Measurements from ENCODE around the gene AARS1.
"Not testable (repeated sequence)": the region's sequence is repeated elsewhere in the genome, so short reads cannot be mapped to it uniquely, and the experiment has no call there.

The AARS1 gene

DNA sequence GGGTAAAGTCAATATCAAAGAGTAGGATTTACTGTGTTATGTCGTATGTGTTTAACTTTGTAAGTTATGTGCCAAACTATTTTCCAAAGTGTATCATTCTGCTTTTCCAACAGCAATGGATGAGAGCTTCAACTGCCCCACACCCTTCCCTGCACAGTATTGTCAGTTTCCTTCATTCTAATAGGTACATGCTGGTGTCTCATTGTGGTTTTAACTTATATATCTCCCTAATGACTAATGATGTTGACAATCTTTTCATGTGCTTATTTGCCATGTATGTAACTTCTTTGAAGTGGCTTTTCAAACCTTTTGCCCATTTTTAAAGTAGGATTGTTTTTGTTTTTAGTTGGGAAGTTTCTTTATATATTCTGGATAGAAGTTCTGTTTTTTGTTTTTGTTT lies 13.4 kb upstream of the AARS1 start:
- Histone ChIP-seq H3K27ac (ENCODE audit: low read depth, low read length) (no peak overlapping the region), H3K9me3 (ENCODE audit: control insufficient read depth, insufficient read depth, low read depth, low read length) (peaks cover 3% of the 10 kb centered on the region; the same call in 1 of the 2 replicates), H3K36me3 (ENCODE audit: control insufficient read depth, insufficient read depth, low read length) (peaks cover 6% of the 10 kb centered on the region; the same call in 1 of the 2 replicates), H3K27me3 (ENCODE audit: control insufficient read depth, insufficient read depth, low read length) (no peaks in the 10 kb centered on the region), H3K4me1 (ENCODE audit: control insufficient read depth, insufficient read depth, low read length) (no peaks in the 10 kb centered on the region), H3K9ac (ENCODE audit: low read length) (no peak overlapping the region), H3K4me3 (ENCODE audit: low read depth, low read length) (no peak overlapping the region)

DNA sequence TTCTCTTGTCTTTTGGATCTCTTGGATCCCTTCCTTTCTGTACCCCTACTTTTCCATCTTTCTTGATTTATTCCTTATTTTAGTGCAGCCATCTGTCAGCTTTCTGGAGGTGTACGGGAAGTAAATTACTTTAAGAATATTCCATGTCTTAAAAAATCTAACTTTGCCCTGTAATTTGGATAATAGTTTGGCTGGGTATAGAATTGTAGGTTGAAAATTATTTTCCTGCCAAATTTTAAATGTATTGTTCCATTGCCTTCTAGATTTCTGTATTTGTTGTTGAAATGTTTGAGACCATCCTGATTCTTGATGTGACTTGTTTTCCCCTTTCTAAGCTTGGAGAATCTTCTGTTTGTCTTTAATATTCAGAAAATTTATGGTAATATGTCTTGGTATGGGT lies 11.8 kb upstream of the AARS1 start:
- no peak overlapping the region for H3K27ac ChIP-seq (ENCODE audit: low read depth, low read length)
- no peaks in the 10 kb centered on the region for H3K27me3 ChIP-seq (ENCODE audit: control insufficient read depth, insufficient read depth, low read length)
- peaks cover 3% of the 10 kb centered on the region; the same call in 1 of the 2 replicates for H3K9me3 ChIP-seq (ENCODE audit: control insufficient read depth, insufficient read depth, low read depth, low read length)
- no peaks in the 10 kb centered on the region for H3K4me1 ChIP-seq (ENCODE audit: control insufficient read depth, insufficient read depth, low read length)
- H3K36me3 ChIP-seq (ENCODE audit: control insufficient read depth, insufficient read depth, low read length) = peaks cover 6% of the 10 kb centered on the region; the same call in 1 of the 2 replicates
- H3K4me3 ChIP-seq (ENCODE audit: low read depth, low read length) = no peak overlapping the region
- H3K9ac ChIP-seq (ENCODE audit: low read length) = no peak overlapping the region

DNA sequence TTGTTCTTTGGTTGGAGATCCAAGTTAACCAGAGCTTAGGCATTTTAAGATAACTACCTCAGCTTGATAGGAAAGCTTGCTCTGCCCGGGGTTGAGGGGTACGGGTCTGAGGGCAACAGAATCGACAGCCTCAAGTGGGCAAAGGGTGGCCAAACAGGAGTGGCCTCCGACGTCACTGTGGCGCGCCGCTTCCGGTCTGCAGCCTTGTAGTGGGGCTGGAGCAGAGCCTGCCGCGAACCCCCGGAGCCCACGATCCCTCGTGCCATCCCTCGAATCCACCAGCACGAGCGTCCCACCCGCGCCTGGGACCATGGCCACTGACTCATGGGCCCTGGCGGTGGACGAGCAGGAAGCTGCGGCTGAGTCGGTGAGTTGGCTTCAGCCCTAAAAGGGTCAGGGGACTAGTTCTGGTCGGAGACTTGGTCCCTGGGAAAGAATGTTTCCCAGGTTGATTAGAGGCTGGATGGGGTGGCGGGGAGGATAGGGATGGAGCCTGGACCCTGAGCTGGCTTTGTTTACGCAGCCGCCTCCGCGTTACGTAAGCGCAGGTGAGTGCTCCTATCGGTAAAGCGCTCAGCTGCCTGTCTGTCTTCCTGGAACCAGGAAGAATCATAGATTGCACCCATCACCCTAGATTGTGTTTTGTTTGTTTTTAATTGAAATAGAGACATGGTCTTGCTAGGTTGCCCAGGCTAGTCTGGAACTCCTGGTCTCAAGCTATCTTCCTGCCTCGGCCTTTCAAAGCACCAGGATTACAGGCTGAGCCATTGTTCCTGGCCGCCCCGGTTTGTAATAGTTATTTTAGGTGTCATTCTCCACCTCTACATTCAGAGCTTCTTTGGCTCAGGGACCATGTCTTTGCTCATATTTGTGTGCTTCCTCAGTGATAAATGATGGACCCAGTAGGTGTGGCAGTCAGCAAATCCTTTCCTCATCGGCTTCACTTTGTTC lies 10.0 kb upstream of the AARS1 start, which contains the start of gene DDX19B:
TSS of gene DDX19B (plus strand) at position 199 of the 951 bp plus-strand sequence. CDS start at position 311, 112 bp downstream.
- Histone ChIP-seq H3K9ac (ENCODE audit: low read length) (peak within 1 kb of the TSS; percentile 96), H3K27ac (ENCODE audit: low read depth, low read length) (peak within 1 kb of the TSS; percentile 82), H3K36me3 (ENCODE audit: control insufficient read depth, insufficient read depth, low read length) (peaks cover 6% of the 10 kb centered on the region; the same call in 1 of the 2 replicates)

DNA sequence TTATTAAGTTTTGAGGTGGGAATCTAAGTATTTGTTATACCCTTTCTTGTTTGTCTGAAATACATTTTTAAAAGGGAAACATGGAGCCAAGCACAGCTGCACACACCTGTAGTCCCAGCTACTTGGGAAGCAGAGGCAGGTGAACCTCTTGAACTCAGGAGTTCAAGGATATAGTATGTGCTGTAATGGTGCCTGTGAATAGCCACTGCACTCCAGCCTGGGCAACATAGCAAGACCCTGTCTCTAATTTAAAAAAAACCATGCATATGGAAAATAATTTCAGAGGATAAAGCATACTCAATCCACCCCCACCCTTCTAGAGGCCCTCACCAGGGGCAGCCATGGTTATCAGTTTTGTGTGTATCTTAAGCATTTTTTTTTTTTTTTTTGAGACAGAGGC lies 6.3 kb upstream of the AARS1 start:
- Histone ChIP-seq H3K4me3 (ENCODE audit: low read depth, low read length) (no peak overlapping the region), H3K36me3 (ENCODE audit: control insufficient read depth, insufficient read depth, low read length) (no peaks in the 10 kb centered on the region), H3K9ac (ENCODE audit: low read length) (no peak overlapping the region), H3K27me3 (ENCODE audit: control insufficient read depth, insufficient read depth, low read length) (no peaks in the 10 kb centered on the region), H3K27ac (ENCODE audit: low read depth, low read length) (no peak overlapping the region), H3K9me3 (ENCODE audit: control insufficient read depth, insufficient read depth, low read depth, low read length) (no peaks in the 10 kb centered on the region; the same call in 1 of the 2 replicates), H3K4me1 (ENCODE audit: control insufficient read depth, insufficient read depth, low read length) (no peaks in the 10 kb centered on the region)

More for the DNA sequence above, 10.0 kb upstream of the AARS1 start, which contains the start of gene DDX19B:
- Histone ChIP-seq H3K4me3 (ENCODE audit: low read depth, low read length) (peak within 1 kb of the TSS; percentile 94), H3K27me3 (ENCODE audit: control insufficient read depth, insufficient read depth, low read length) (no peaks in the 10 kb centered on the region), H3K9me3 (ENCODE audit: control insufficient read depth, insufficient read depth, low read depth, low read length) (peaks cover 3% of the 10 kb centered on the region; the same call in 1 of the 2 replicates), H3K4me1 (ENCODE audit: control insufficient read depth, insufficient read depth, low read length) (no peaks in the 10 kb centered on the region)

DNA sequence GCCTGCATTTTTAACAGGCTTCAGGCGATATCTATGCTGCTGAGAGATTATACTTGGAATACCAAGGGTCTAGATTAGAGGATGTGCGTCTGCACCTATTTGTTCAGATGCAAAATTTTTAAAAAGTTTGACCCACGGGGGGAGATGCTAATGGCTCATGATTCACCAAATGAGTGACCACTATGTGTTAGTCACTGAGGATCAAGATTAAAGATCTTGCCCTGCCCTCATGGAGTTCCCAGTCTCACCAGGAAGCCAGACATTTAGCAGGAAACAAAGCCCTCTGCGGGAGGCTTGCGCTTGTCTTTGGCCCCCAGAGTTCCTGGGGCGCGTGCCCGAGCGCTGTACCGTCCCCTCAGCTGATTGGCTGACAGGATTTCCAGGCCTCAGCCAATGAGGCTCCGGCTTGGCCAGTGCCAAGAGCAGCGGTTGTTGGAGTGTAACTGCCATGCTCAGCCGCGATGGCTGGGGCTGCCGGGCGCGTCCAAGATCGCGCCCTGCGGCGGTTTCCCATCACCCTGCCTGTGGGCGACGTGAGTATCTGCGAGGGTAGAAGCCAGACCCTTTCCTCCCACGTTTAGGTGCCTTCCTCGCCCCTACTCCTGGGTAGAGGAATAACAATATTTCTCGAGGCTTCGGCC lies 5.2 kb upstream of the AARS1 start:
- Histone ChIP-seq H3K4me3 (ENCODE audit: low read depth, low read length) (no peak overlapping the region), H3K36me3 (ENCODE audit: control insufficient read depth, insufficient read depth, low read length) (no peaks in the 10 kb centered on the region), H3K9me3 (ENCODE audit: control insufficient read depth, insufficient read depth, low read depth, low read length) (no peaks in the 10 kb centered on the region), H3K4me1 (ENCODE audit: control insufficient read depth, insufficient read depth, low read length) (no peaks in the 10 kb centered on the region; the same call in 1 of the 2 replicates), H3K9ac (ENCODE audit: low read length) (no peak overlapping the region), H3K27ac (ENCODE audit: low read depth, low read length) (no peak overlapping the region), H3K27me3 (ENCODE audit: control insufficient read depth, insufficient read depth, low read length) (no peaks in the 10 kb centered on the region)

DNA sequence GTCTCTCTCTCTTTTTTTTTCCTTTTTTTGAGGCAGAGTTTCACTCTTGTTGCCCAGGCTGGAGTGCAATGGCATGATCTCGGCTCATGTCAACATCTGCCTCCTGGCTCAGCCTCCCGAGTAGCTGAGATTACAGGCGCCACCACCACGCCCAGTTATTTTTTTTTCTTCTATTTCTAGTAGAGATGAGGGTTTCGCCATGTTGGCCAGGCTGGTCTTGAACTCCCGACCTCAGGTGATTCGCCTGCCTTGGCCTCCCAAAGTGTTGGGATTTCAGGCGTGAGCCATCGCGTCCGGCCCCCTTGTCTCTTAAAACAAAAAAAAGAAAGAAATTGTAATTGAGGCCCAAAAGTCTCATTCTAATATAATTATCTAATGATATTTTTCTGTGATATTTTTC lies 2.8 kb upstream of the AARS1 start:
- not testable (repeated sequence) for H3K27me3 ChIP-seq (ENCODE audit: control insufficient read depth, insufficient read depth, low read length); H3K36me3 ChIP-seq (ENCODE audit: control insufficient read depth, insufficient read depth, low read length); H3K4me3 ChIP-seq (ENCODE audit: low read depth, low read length); H3K9ac ChIP-seq (ENCODE audit: low read length); H3K4me1 ChIP-seq (ENCODE audit: control insufficient read depth, insufficient read depth, low read length); H3K27ac ChIP-seq (ENCODE audit: low read depth, low read length); H3K9me3 ChIP-seq (ENCODE audit: control insufficient read depth, insufficient read depth, low read depth, low read length)

DNA sequence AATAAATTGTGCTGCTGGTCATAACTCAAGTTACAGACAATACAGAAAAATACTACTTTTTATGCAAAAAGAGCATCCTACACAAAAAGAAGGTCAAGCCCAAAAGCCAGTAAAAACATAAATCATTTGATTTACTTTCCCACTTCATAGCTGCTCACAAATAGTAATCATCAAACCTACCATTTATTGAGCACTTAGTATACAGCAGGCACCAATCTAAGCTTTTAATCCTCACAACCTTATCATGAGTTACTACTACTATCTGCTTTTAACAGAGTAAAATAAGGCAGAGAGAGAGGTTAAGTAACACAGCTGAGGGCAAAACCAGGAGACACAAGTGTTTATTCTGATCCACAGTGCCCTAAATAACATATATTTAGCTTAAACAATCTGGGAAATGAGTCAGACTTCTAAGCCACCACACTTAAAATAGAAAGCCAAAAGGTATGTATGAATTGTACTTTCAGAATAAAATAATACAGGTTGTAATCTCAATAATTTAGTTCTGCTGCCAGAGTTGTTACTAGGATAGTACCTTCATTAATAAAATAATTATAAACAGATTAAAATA lies 1.7 kb upstream of the AARS1 start:
- H3K4me3 ChIP-seq (ENCODE audit: low read depth, low read length) = no peak overlapping the region
- no peak overlapping the region; the same call in 1 of the 2 replicates for H3K27ac ChIP-seq (ENCODE audit: low read depth, low read length)
- H3K36me3 ChIP-seq (ENCODE audit: control insufficient read depth, insufficient read depth, low read length) = peaks cover 7% of the 10 kb centered on the region
- H3K27me3 ChIP-seq (ENCODE audit: control insufficient read depth, insufficient read depth, low read length) = no peaks in the 10 kb centered on the region
- H3K9ac ChIP-seq (ENCODE audit: low read length) = no peak overlapping the region
- H3K4me1 ChIP-seq (ENCODE audit: control insufficient read depth, insufficient read depth, low read length) = no peaks in the 10 kb centered on the region; the same call in 1 of the 2 replicates
- H3K9me3 ChIP-seq (ENCODE audit: control insufficient read depth, insufficient read depth, low read depth, low read length) = no peaks in the 10 kb centered on the region

DNA sequence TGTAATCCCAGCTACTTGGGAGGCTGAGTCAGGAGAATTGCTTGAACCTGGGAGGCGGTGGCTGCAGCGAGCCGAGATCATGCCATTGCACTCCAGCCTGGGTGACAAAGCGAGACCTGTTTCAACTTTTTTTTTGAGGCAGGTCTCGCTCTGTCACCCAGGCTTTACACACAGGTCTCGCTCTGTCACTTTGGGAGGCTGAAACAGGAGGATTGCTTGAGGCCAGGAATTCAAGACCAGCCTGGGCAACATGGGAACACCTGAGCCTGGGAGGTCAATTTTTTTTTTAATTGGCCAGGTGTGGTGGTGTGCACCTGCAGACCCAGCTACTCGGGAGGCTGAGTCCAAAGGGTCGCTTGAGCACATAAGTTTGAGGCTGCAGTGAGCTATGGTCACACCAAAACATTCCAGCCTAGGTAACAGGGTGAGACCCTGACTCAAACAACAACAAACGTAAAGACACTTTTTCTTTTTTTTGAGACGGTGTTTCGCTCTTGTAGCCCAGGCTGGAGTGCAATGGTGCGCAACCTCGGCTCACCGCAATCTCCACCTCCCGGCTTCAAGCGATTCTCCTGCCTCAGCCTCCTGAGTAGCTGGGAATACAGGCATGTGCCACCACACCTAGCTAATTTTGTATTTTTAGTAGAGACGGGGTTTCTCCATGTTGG lies 1.9 kb downstream of the AARS1 start:
- not testable (repeated sequence) for H3K27me3 ChIP-seq (ENCODE audit: control insufficient read depth, insufficient read depth, low read length); H3K4me1 ChIP-seq (ENCODE audit: control insufficient read depth, insufficient read depth, low read length); H3K9me3 ChIP-seq (ENCODE audit: control insufficient read depth, insufficient read depth, low read depth, low read length)
- Histone ChIP-seq H3K4me3 (ENCODE audit: low read depth, low read length) (peak overlapping the region; percentile 100), H3K27ac (ENCODE audit: low read depth, low read length) (0 out of 2 replicates have a peak overlapping the region, but pooled peaks have one; percentile 96), H3K36me3 (ENCODE audit: control insufficient read depth, insufficient read depth, low read length) (peaks cover 41% of the 10 kb centered on the region), H3K9ac (ENCODE audit: low read length) (peak overlapping the region; percentile 58)

DNA sequence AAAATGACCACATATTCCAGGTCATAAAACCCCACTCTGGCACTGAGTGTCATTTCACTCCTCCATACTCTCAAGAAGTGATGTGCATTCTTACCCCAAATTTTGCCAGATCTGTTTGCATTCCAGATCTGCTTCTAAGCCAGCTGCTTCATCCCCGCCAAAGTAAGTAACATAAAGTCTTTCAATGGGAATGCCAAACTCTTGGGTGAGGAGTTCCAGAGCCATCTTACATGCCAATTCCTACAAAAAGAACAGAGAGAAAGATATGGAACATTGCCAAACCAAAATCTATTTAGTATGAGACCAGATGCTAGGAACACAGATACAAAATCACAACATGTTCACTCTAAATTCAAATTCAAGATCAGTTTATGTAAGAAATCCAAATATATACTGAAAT lies 12.9 kb downstream of the AARS1 start:
- Histone ChIP-seq H3K27ac (ENCODE audit: low read depth, low read length) (no peak overlapping the region), H3K36me3 (ENCODE audit: control insufficient read depth, insufficient read depth, low read length) (peaks cover 94% of the 10 kb centered on the region), H3K4me3 (ENCODE audit: low read depth, low read length) (no peak overlapping the region), H3K9ac (ENCODE audit: low read length) (no peak overlapping the region), H3K4me1 (ENCODE audit: control insufficient read depth, insufficient read depth, low read length) (no peaks in the 10 kb centered on the region), H3K9me3 (ENCODE audit: control insufficient read depth, insufficient read depth, low read depth, low read length) (no peaks in the 10 kb centered on the region), H3K27me3 (ENCODE audit: control insufficient read depth, insufficient read depth, low read length) (no peaks in the 10 kb centered on the region)

DNA sequence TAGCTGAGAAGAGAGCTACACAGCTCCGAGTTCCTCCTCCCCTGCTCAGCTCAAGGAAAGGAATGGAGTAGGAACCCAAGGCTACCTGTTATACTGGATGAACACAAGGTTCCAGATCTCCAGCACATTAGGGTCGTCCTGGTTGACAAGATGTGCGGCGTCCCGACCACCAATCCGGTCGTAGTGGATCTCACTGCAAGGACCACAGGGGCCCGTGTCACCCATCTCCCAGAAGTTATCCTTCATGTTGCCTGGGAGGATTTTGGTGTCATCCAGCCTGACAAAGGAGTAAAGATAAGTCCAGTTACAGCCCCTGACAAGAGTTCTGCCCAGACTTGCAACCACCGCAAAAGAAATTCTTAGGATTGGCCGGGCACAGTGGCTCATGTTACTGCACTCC lies 17.6 kb downstream of the AARS1 start:
- Histone ChIP-seq H3K9me3 (ENCODE audit: control insufficient read depth, insufficient read depth, low read depth, low read length) (no peaks in the 10 kb centered on the region), H3K27ac (ENCODE audit: low read depth, low read length) (no peak overlapping the region), H3K4me3 (ENCODE audit: low read depth, low read length) (no peak overlapping the region), H3K36me3 (ENCODE audit: control insufficient read depth, insufficient read depth, low read length) (peaks cover 95% of the 10 kb centered on the region), H3K9ac (ENCODE audit: low read length) (no peak overlapping the region), H3K4me1 (ENCODE audit: control insufficient read depth, insufficient read depth, low read length) (no peaks in the 10 kb centered on the region), H3K27me3 (ENCODE audit: control insufficient read depth, insufficient read depth, low read length) (no peaks in the 10 kb centered on the region)
